ENCODE results near the gene YWHAH.

Gene YWHAH

DNA sequence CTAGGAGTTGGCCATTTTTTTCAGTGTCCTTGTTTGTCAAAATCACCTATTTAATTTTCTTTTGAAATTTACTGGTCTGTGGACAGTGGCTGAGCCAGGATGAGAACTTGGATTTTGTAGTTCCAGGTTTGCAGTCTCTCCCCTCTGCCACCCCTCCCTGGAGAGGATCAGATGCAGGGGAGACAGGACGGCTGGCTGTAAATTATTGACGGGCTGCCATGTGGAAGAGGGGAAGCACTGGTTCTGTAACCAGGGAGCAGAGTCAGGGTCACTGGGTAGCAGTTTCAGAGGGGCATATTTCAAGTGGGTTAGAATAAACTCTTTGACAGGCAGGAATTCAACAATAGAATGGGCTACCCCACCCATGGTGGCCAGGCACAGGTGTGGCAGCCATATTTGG is 20.6 kb upstream of the YWHAH start:
- Histone ChIP-seq H3K27ac (ENCODE audit: low read depth, low read length, severe bottlenecking) (no peak overlapping the region), H3K4me1 (ENCODE audit: control insufficient read depth, insufficient read depth, low read length, poor library complexity, severe bottlenecking) (no peaks in the 10 kb centered on the region), H3K9me3 (ENCODE audit: control insufficient read depth, low read length) (no peaks in the 10 kb centered on the region), H3K36me3 (ENCODE audit: control insufficient read depth, insufficient read depth, low read length) (no peaks in the 10 kb centered on the region), H3K4me3 (ENCODE audit: extremely low read depth, insufficient read depth, low read length, poor library complexity, severe bottlenecking) (no peak overlapping the region)
- WGBS, 2 experiments (ENCODE audit: insufficient coverage in 2 of 2): no CpG with 5 or more reads among the region's 2 CpGs

DNA sequence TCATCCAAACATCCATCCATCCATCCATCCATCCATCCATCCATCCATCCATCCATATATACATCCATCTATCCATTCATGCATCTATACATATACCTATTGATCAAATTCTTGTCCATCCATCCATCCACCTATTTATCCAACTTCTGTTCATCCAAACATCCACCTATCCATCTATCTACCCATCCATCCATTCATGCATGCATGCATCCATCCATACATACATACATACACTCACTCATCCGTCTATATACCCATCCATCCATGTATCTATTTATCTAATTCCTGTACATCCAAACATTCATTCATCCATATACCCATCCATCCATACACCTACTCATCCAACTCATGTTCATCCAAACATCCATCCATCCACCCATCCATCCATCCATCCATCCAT is 19.3 kb upstream of the YWHAH start:
- Histone ChIP-seq H3K4me1 (ENCODE audit: control insufficient read depth, insufficient read depth, low read length, poor library complexity, severe bottlenecking) (no peaks in the 10 kb centered on the region), H3K9me3 (ENCODE audit: control insufficient read depth, low read length) (no peaks in the 10 kb centered on the region), H3K36me3 (ENCODE audit: control insufficient read depth, insufficient read depth, low read length) (no peaks in the 10 kb centered on the region), H3K4me3 (ENCODE audit: extremely low read depth, insufficient read depth, low read length, poor library complexity, severe bottlenecking) (no peak overlapping the region), H3K27ac (ENCODE audit: low read depth, low read length, severe bottlenecking) (no peak overlapping the region)
- 90 to 100% methylated on average over 1 of the region's 1 CpG for WGBS, 2 experiments (ENCODE audit: insufficient coverage in 2 of 2)

DNA sequence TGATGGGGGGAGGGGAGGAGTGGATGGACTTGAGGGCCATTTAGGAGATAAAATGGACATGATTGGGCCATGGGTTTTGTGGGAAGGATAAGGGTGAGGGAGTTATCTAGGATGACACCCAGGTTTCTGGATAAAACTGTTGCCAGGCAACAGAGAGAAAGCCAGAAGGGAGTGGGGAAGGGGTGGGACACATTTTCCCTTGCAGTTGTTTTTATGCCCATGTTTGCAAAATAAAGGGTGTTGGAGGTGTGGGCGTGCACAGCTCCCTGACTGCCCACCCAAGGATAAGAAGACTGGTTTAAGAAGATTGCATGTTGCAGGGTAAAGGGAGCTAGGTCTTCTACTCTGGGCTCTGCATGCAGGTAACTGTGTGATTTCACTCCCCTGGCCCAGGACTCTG is 18.3 kb upstream of the YWHAH start:
- WGBS, 2 experiments (ENCODE audit: insufficient coverage in 2 of 2): 71% methylated on average over 1 of the region's 1 CpG; no CpG with 5 or more reads in 1 of the 2 experiments
- no peaks in the 10 kb centered on the region for H3K4me1 ChIP-seq (ENCODE audit: control insufficient read depth, insufficient read depth, low read length, poor library complexity, severe bottlenecking)
- H3K36me3 ChIP-seq (ENCODE audit: control insufficient read depth, insufficient read depth, low read length): no peaks in the 10 kb centered on the region
- no peak overlapping the region for H3K4me3 ChIP-seq (ENCODE audit: extremely low read depth, insufficient read depth, low read length, poor library complexity, severe bottlenecking)
- H3K27ac ChIP-seq (ENCODE audit: low read depth, low read length, severe bottlenecking): no peak overlapping the region
- no peaks in the 10 kb centered on the region for H3K9me3 ChIP-seq (ENCODE audit: control insufficient read depth, low read length)

DNA sequence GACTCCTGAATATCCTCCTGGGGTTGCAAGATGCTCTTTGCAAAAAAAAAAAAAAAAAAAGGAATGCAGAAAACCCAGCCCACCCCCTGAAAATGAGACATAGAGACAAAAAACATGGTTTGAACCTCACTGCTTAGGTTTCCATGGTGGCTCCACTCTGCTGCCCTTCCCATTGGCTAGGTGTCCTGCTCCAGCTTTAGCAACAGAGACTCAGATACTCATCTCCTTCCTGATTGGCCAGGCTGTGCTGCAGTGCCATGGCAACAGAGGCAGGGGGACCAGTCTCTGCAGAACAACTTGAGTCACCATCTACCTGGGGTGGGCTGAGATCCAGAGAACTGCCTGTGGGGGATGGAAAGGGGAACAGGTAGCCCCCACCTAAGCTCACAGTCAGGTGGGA is 17.4 kb upstream of the YWHAH start:
- H3K27ac ChIP-seq (ENCODE audit: low read depth, low read length, severe bottlenecking): no peak overlapping the region
- peaks cover 4% of the 10 kb centered on the region for H3K4me1 ChIP-seq (ENCODE audit: control insufficient read depth, insufficient read depth, low read length, poor library complexity, severe bottlenecking)
- no peaks in the 10 kb centered on the region for H3K36me3 ChIP-seq (ENCODE audit: control insufficient read depth, insufficient read depth, low read length)
- no peak overlapping the region for H3K4me3 ChIP-seq (ENCODE audit: extremely low read depth, insufficient read depth, low read length, poor library complexity, severe bottlenecking)
- no peaks in the 10 kb centered on the region for H3K9me3 ChIP-seq (ENCODE audit: control insufficient read depth, low read length)

DNA sequence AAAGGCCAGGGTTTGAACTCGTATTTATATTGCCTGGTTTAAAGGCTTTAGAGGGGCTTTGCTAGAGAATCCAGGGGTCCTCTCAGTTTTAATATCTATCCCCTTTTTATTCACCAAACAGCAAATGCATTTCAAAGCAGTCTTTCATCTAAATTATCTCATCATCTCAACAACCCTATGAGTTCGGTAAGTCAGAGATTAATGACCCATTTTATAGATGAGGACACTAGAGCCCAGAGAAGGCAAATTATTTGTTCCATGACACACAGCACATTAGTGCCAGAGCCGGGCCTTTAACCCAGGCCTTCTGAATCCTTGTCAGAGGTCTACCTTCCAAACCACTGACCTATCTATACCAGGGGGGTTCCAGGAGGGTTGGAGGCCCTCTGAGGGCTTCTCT is 16.8 kb upstream of the YWHAH start:
- WGBS, 2 experiments (ENCODE audit: insufficient coverage in 2 of 2): 89 to 100% methylated on average over 1 to 3 of the region's 3 CpGs
- H3K27ac ChIP-seq (ENCODE audit: low read depth, low read length, severe bottlenecking): no peak overlapping the region

DNA sequence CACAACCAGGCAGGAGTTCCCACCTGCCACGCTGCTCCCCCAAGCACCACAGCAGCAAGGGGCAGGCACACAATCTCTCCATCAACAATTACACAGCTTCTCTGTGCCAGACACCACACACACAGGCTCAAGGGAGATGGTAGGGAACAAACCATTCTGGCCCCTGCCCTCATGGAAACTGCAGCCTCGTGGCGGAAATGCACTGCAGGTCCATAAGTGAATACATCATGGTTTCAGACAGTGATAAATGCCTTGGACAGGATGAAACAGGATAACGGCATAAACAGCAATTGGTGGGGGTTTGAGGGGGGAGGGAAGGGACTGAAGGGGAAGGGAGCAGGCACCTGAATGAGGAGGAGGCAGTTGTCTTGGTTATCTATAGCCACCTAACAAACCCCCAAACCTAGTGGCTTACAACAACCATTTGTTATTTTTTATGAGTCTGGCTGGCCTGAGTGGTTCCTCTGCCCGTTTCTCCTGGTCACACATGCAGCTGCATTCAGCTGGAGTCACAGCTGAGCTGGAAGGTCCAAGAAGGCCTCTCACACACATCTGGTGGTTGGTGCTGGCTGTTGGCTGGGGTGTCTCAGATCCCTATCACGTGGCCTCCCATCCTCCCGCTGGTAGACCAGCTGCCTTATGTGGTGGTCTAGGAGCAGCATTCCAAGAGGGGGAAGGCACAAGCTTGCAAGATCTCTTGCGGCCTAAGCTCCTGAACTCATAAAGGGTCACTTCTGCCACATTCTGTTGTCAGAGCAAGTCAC is 15.0 kb upstream of the YWHAH start:
- H3K4me1 ChIP-seq (ENCODE audit: control insufficient read depth, insufficient read depth, low read length, poor library complexity, severe bottlenecking): peaks cover 4% of the 10 kb centered on the region
- H3K4me3 ChIP-seq (ENCODE audit: extremely low read depth, insufficient read depth, low read length, poor library complexity, severe bottlenecking): no peak overlapping the region
- no peak overlapping the region for H3K27ac ChIP-seq (ENCODE audit: low read depth, low read length, severe bottlenecking)
- WGBS, 2 experiments (ENCODE audit: insufficient coverage in 2 of 2): 85 to 91% methylated on average over 5 to 6 of the region's 8 CpGs
- H3K36me3 ChIP-seq (ENCODE audit: control insufficient read depth, insufficient read depth, low read length): no peaks in the 10 kb centered on the region
- no peaks in the 10 kb centered on the region for H3K9me3 ChIP-seq (ENCODE audit: control insufficient read depth, low read length)

More for the DNA sequence above, 16.8 kb upstream of the YWHAH start:
- H3K9me3 ChIP-seq (ENCODE audit: control insufficient read depth, low read length): no peaks in the 10 kb centered on the region
- peaks cover 4% of the 10 kb centered on the region for H3K4me1 ChIP-seq (ENCODE audit: control insufficient read depth, insufficient read depth, low read length, poor library complexity, severe bottlenecking)
- no peaks in the 10 kb centered on the region for H3K36me3 ChIP-seq (ENCODE audit: control insufficient read depth, insufficient read depth, low read length)
- H3K4me3 ChIP-seq (ENCODE audit: extremely low read depth, insufficient read depth, low read length, poor library complexity, severe bottlenecking): no peak overlapping the region

DNA sequence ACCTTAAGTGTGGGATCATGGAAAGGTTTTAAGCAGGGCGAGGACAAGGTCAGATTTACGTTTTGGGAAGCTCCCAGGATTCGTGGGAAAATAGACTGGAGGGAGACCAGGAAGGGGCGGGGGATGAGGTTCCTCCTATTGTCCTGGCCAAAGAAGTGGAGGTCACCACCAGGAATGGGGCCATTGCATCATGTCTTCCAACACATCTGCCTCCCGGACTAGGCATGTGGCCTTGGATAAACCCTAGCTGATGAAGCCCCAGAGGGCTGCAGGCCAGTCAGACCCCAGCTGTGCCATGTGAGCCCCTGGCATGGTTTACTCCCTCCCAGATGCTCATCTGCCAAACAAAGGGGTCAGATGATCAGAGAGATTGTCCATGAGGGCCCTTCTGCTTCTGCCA is 11.5 kb upstream of the YWHAH start:
- whole genome bisulfite sequencing, 2 experiments (ENCODE audit: insufficient coverage in 2 of 2): 79 to 94% methylated on average over 5 of the region's 5 CpGs
- H3K4me3 ChIP-seq (ENCODE audit: extremely low read depth, insufficient read depth, low read length, poor library complexity, severe bottlenecking): no peak overlapping the region

DNA sequence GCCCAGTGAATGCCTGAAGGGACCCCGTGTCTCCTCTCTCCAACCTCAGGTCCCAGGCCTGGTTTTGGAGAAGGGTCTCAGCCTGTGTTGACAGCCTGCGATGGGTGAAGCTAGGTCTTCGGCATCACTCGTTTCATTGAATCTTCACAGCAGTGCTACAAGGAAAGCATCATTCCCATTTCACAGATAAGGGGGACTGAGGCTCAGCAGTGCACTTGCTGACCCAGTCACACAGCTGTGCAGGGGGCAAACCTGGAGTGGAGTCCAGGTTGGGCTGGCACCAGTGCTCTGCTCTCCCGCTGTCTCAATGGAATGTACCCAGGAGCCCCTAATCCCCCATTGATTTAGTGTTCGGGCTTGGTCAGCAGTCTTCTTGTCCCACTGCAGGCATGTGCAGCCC is 10.9 kb upstream of the YWHAH start:
- H3K9me3 ChIP-seq (ENCODE audit: control insufficient read depth, low read length): no peaks in the 10 kb centered on the region
- 91 to 99% methylated on average over 6 of the region's 6 CpGs for WGBS, 2 experiments (ENCODE audit: insufficient coverage in 2 of 2)
- no peak overlapping the region for H3K4me3 ChIP-seq (ENCODE audit: extremely low read depth, insufficient read depth, low read length, poor library complexity, severe bottlenecking)
- H3K36me3 ChIP-seq (ENCODE audit: control insufficient read depth, insufficient read depth, low read length): no peaks in the 10 kb centered on the region
- peaks cover 8% of the 10 kb centered on the region for H3K4me1 ChIP-seq (ENCODE audit: control insufficient read depth, insufficient read depth, low read length, poor library complexity, severe bottlenecking)
- H3K27ac ChIP-seq (ENCODE audit: low read depth, low read length, severe bottlenecking): no peak overlapping the region

More for the DNA sequence above, 11.5 kb upstream of the YWHAH start:
- no peaks in the 10 kb centered on the region for H3K9me3 ChIP-seq (ENCODE audit: control insufficient read depth, low read length)
- H3K4me1 ChIP-seq (ENCODE audit: control insufficient read depth, insufficient read depth, low read length, poor library complexity, severe bottlenecking): peaks cover 8% of the 10 kb centered on the region
- H3K27ac ChIP-seq (ENCODE audit: low read depth, low read length, severe bottlenecking): no peak overlapping the region
- H3K36me3 ChIP-seq (ENCODE audit: control insufficient read depth, insufficient read depth, low read length): no peaks in the 10 kb centered on the region

DNA sequence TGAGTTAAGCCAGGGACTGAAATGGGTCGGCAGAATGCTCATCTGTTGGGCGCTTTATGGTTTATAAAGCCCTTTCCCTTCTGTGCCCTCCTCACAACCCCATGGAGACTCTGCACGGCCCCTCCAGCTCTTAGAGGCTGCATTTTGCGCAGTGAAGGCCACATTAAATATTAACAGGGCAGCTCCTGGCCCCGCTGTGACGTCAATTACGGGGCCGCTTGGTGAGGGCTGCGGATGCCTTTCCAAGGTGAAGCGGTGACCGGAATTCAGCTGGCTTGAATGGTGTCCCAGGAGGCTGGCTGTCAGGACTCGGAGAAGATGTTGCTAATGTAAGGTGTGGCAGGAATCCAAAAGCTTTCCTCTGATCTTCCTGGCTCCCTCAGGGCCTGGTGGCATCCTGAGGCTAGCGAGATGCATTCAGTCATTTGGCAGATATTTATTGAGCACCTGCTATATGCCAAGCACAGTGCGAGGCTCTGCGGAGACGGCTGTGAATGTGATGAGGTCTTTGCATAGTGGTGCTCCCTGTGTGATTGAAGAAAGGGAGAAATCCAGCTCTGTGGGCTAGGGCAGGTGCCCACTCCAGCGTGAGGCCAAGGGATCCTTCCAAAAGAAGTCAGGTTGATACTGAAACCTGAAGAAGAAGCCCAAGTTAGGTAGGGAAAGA is 10.4 kb upstream of the YWHAH start:
- H3K4me1 ChIP-seq (ENCODE audit: control insufficient read depth, insufficient read depth, low read length, poor library complexity, severe bottlenecking): peaks cover 8% of the 10 kb centered on the region
- H3K4me3 ChIP-seq (ENCODE audit: extremely low read depth, insufficient read depth, low read length, poor library complexity, severe bottlenecking): no peak overlapping the region
- 95% methylated on average over 16 of the region's 17 CpGs for WGBS, 2 experiments (ENCODE audit: insufficient coverage in 2 of 2)
- no peaks in the 10 kb centered on the region for H3K36me3 ChIP-seq (ENCODE audit: control insufficient read depth, insufficient read depth, low read length)
- no peaks in the 10 kb centered on the region for H3K9me3 ChIP-seq (ENCODE audit: control insufficient read depth, low read length)
- no peak overlapping the region for H3K27ac ChIP-seq (ENCODE audit: low read depth, low read length, severe bottlenecking)

DNA sequence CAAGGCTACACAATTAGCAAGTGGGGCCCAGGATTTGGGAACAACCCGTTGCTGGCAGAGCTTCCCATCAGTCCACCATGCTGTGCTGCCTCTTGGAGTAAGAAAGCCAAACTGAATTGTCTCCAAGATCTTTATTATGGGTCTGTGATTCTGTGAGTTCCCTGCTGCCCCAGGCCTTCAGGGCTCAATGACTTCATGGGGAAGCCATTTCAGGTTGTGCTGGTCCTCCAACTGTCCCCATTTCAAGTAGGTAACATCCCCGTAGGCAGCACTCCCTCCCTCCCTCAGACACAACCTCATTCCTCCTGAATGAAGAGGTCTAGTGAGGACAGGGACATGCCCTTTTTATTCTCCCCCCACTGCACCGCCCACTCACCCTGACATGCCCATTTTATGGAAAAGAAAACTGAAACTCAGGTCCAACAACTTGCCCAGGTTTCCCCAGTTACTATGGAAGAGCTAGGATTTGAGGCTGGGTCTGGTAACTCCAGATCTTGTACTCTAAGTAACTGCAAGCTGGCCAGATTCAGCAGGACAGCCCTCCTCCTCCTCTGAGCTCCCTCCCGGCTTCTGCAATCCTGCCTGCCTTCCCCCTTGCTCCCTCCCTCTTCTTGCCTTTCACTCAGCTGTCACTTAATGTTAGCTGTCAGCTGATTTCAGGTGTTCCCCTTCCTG is 8.2 kb upstream of the YWHAH start:
- peaks cover 8% of the 10 kb centered on the region for H3K4me1 ChIP-seq (ENCODE audit: control insufficient read depth, insufficient read depth, low read length, poor library complexity, severe bottlenecking)
- no peaks in the 10 kb centered on the region for H3K36me3 ChIP-seq (ENCODE audit: control insufficient read depth, insufficient read depth, low read length)
- no peak overlapping the region for H3K27ac ChIP-seq (ENCODE audit: low read depth, low read length, severe bottlenecking)
- no peak overlapping the region for H3K4me3 ChIP-seq (ENCODE audit: extremely low read depth, insufficient read depth, low read length, poor library complexity, severe bottlenecking)
- WGBS, 2 experiments (ENCODE audit: insufficient coverage in 2 of 2): 67 to 70% methylated on average over 3 of the region's 4 CpGs
- no peaks in the 10 kb centered on the region for H3K9me3 ChIP-seq (ENCODE audit: control insufficient read depth, low read length)

DNA sequence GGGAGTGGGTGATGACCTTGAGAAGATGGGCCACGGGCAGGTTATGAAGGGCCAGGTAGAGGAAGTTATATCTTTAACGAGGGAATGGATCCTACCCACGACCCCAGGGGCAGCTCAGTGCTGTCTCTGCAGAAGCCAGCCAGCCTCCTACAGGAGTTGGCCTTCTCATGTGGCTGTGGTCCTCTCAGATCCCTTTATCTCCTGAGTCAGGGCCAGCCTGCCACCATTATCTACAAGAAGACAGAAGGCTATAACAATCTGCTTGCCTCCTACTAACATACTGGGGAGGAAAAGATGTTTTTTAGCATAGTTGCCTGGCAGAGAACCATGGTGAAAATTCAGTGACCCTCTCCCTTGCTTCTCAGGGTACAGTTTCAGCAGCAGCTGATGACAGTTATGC is 7.0 kb upstream of the YWHAH start:
- WGBS, 2 experiments (ENCODE audit: insufficient coverage in 2 of 2): 80 to 85% methylated on average over 3 of the region's 3 CpGs
- H3K9me3 ChIP-seq (ENCODE audit: control insufficient read depth, low read length): no peaks in the 10 kb centered on the region
- H3K4me1 ChIP-seq (ENCODE audit: control insufficient read depth, insufficient read depth, low read length, poor library complexity, severe bottlenecking): peaks cover 5% of the 10 kb centered on the region
- H3K4me3 ChIP-seq (ENCODE audit: extremely low read depth, insufficient read depth, low read length, poor library complexity, severe bottlenecking): no peak overlapping the region
- no peaks in the 10 kb centered on the region for H3K36me3 ChIP-seq (ENCODE audit: control insufficient read depth, insufficient read depth, low read length)
- H3K27ac ChIP-seq (ENCODE audit: low read depth, low read length, severe bottlenecking): no peak overlapping the region
